MM.1S (cell line): ENCODE results near the gene UCHL5.

Source experiments
- EZH2 ChIP-seq: fragments of 300-600 bp; sonication (generic); optimal IDR thresholded peaks from 2 replicates; pipeline ENCODE3; 2017; ENCODE audit warnings: low read depth, mild to moderate bottlenecking, antibody characterized with exemption, low read length, mixed read lengths
- EZH2phosphoT487 ChIP-seq: fragments of 300-600 bp; sonication (generic); IDR thresholded peaks from 2 replicates; pipeline ENCODE4 v1.6.1; 2018; ENCODE audit warnings: antibody characterized with exemption, low read length
- TF ChIP-seq, protein P1 (sequence below): fragments of 300-600 bp; sonication (generic); IDR thresholded peaks from 2 replicates; pipeline ENCODE4 v1.5.1; 2016; ENCODE audit warnings: antibody characterized with exemption, low read length, mixed read lengths

GRCh38 chr1:192978195-192978710, 80.9 kb downstream of the UCHL5 start:
- TF ChIP-seq, protein P1, sequence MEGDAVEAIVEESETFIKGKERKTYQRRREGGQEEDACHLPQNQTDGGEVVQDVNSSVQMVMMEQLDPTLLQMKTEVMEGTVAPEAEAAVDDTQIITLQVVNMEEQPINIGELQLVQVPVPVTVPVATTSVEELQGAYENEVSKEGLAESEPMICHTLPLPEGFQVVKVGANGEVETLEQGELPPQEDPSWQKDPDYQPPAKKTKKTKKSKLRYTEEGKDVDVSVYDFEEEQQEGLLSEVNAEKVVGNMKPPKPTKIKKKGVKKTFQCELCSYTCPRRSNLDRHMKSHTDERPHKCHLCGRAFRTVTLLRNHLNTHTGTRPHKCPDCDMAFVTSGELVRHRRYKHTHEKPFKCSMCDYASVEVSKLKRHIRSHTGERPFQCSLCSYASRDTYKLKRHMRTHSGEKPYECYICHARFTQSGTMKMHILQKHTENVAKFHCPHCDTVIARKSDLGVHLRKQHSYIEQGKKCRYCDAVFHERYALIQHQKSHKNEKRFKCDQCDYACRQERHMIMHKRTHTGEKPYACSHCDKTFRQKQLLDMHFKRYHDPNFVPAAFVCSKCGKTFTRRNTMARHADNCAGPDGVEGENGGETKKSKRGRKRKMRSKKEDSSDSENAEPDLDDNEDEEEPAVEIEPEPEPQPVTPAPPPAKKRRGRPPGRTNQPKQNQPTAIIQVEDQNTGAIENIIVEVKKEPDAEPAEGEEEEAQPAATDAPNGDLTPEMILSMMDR = no peak
- TF ChIP-seq EZH2 (no peak), EZH2phosphoT487 (no peak)
